ENCODE data around the gene RNF7.

DNA sequence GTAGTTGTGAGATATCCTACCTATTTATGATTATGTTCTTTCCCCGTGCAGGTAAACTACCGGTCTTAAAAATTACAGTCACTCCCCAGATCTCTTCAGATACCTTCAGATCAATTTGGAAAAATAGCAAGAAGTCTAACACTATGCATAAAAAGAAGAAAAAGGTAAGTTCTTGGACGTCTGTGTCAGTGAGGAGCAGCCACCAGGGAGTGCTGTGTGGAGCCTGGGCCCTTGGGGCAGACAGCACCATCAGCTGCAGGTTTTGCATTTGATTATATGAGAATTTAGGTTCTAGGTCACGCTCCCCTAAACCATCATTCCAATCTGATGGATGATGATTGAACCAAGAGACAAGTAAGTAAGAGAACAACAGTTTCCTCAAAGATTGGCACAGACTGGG is 8.9 kb upstream of the RNF7 start:
- TF ChIP-seq, protein P1, sequence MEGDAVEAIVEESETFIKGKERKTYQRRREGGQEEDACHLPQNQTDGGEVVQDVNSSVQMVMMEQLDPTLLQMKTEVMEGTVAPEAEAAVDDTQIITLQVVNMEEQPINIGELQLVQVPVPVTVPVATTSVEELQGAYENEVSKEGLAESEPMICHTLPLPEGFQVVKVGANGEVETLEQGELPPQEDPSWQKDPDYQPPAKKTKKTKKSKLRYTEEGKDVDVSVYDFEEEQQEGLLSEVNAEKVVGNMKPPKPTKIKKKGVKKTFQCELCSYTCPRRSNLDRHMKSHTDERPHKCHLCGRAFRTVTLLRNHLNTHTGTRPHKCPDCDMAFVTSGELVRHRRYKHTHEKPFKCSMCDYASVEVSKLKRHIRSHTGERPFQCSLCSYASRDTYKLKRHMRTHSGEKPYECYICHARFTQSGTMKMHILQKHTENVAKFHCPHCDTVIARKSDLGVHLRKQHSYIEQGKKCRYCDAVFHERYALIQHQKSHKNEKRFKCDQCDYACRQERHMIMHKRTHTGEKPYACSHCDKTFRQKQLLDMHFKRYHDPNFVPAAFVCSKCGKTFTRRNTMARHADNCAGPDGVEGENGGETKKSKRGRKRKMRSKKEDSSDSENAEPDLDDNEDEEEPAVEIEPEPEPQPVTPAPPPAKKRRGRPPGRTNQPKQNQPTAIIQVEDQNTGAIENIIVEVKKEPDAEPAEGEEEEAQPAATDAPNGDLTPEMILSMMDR (IDR thresholded peaks at IDR 0.05): no peak
- TF ChIP-seq POLR2A (IDR thresholded peaks at IDR 0.05): no peak
